ENCODE measurements around the gene DND1.

The DND1 gene

GRCh38 chr5:140622301-140622700 lies 51.1 kb downstream of the DND1 start:
- no peak overlapping the region for H3K9ac ChIP-seq (ENCODE audit: low read length)
- 0 out of 2 replicates have a peak, but pooled peaks cover 4% of the 10 kb centered on the region for H3K9me3 ChIP-seq (ENCODE audit: insufficient read depth, low read length)
- no peaks in the 10 kb centered on the region for H3K4me1 ChIP-seq (ENCODE audit: low read length)
- no peak overlapping the region for H3K27ac ChIP-seq (ENCODE audit: low read length)
- H3K4me2 ChIP-seq (ENCODE audit: low read length) = no peak overlapping the region
- H3K79me2 ChIP-seq (ENCODE audit: low read length) = no peaks in the 10 kb centered on the region
- H4K20me1 ChIP-seq (ENCODE audit: insufficient read depth, low read length) = no peaks in the 10 kb centered on the region
- TF ChIP-seq, protein P1, sequence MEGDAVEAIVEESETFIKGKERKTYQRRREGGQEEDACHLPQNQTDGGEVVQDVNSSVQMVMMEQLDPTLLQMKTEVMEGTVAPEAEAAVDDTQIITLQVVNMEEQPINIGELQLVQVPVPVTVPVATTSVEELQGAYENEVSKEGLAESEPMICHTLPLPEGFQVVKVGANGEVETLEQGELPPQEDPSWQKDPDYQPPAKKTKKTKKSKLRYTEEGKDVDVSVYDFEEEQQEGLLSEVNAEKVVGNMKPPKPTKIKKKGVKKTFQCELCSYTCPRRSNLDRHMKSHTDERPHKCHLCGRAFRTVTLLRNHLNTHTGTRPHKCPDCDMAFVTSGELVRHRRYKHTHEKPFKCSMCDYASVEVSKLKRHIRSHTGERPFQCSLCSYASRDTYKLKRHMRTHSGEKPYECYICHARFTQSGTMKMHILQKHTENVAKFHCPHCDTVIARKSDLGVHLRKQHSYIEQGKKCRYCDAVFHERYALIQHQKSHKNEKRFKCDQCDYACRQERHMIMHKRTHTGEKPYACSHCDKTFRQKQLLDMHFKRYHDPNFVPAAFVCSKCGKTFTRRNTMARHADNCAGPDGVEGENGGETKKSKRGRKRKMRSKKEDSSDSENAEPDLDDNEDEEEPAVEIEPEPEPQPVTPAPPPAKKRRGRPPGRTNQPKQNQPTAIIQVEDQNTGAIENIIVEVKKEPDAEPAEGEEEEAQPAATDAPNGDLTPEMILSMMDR (IDR thresholded peaks at IDR 0.05; ENCODE audit: low read depth, low read length) = no peak
- TF ChIP-seq EZH2phosphoT487 (IDR thresholded peaks at IDR 0.05; ENCODE audit: low read depth) = no peak
- no peak overlapping the region for H3K4me3 ChIP-seq (ENCODE audit: low read length)
- no peak overlapping the region for H2AFZ ChIP-seq (ENCODE audit: low read depth, low read length)
- H3K27me3 ChIP-seq (ENCODE audit: low read depth, low read length) = no peaks in the 10 kb centered on the region
- H3K36me3 ChIP-seq (replicated peaks; ENCODE audit: low read depth, low read length) = no peaks in the 10 kb centered on the region
